HCT116 (cell line): ENCODE data around the gene MIAT. TPM values are rescaled to one million over a fixed set of nuclear protein-coding genes. Genes with fewer than 3 reads are reported as not detected.

ENCODE experiments used
- ATAC-seq: fragments of 200-7000 bp; cut with Tn5 transposase; 2 replicates; pipeline ENCODE4 v1.9.1; 2020; ENCODE audit warnings: mild to moderate bottlenecking, moderate library complexity
- BruUV-seq: library from RNA; stranded (reverse); fragments of 400-500 nt; replicated peaks from 2 replicates; lab custom pipeline; 2021; lab: Mats Ljungman, UMichigan
- CTCF ChIA-PET: fragments of 300-600 bp; sonication (Branson Sonifier 250); formaldehyde crosslinking; loops from one replicate; lab custom pipeline; 2021; ENCODE audit warnings: antibody characterized with exemption; lab: Charles Lee
- POLR2A ChIA-PET: fragments of 300-600, 350-600 bp; sonication (Branson Sonifier 250); formaldehyde crosslinking; loops from one replicate; lab custom pipeline; 2021; ENCODE audit warnings: antibody characterized with exemption; lab: Charles Lee
- RAD21 ChIA-PET, 2 experiments: fragments of 300-600 bp; sonication (Branson Sonifier 250); formaldehyde crosslinking; loops; one replicate each; lab custom pipeline; 2023; ENCODE audit warnings: low total read pairs in 2 of 2; ENCODE audit not compliant: uncharacterized antibody in 2 of 2, unreplicated experiment in 2 of 2, low non-redundant PET in 1 of 2; lab: Charles Lee
- DNase-seq: peaks from one replicate; pipeline ENCODE4 v3.0.0-alpha.2; 2010; ENCODE audit warnings: low read depth, low spot score
- H2AFZ ChIP-seq: fragments of 200-600 bp; shearing (Covaris generic), sonication (generic); 2 replicates; pipeline ENCODE4 v1.6.1; 2017; ENCODE audit warnings: low read depth, mixed run types, mixed read lengths, antibody characterized with exemption, low read length; ENCODE audit not compliant: poor library complexity, severe bottlenecking
- H3K27ac ChIP-seq: 2 replicates; pipeline ENCODE4 v1.5.1; 2012; ENCODE audit warnings: low read depth, low read length
- H3K27me3 ChIP-seq: fragments of 200-600 bp; sonication (generic); 2 replicates; pipeline ENCODE4 v1.6.1; 2016; ENCODE audit warnings: mixed run types, low read length, mixed read lengths; ENCODE audit not compliant: insufficient read depth
- H3K36me3 ChIP-seq, 2 experiments: fragments of 200-500 bp in 1 of 2; fragments of 200-600 bp in 1 of 2; sonication (Bioruptor generic) in 1 of 2; sonication (generic) in 1 of 2; 2 replicates each; pipeline versions ENCODE4 v1.5.1 to v1.6.1; 2014 to 2016; ENCODE audit warnings: low read length in 2 of 2, inconsistent platforms in 1 of 2, mixed read lengths in 1 of 2, mixed run types in 1 of 2; ENCODE audit not compliant: insufficient read depth in 2 of 2, control insufficient read depth in 1 of 2
- H3K4me1 ChIP-seq, 2 experiments: fragments of 200-600 bp in 1 of 2; sonication (generic) in 1 of 2; 2 replicates each; pipeline versions ENCODE4 v1.5.1 to v1.6.1; 2012 to 2017; ENCODE audit warnings: low read length in 2 of 2, inconsistent platforms in 1 of 2, mild to moderate bottlenecking in 1 of 2, mixed read lengths in 1 of 2, mixed run types in 1 of 2, moderate library complexity in 1 of 2; ENCODE audit not compliant: insufficient read depth in 2 of 2, control insufficient read depth in 1 of 2
- H3K4me2 ChIP-seq: fragments of 200-600 bp; sonication (generic); 2 replicates; pipeline ENCODE4 v1.6.1; 2017; ENCODE audit warnings: mixed run types, low read length, mixed read lengths
- H3K4me3 ChIP-seq, 2 experiments: fragments of 200-600 bp in 1 of 2; sonication (generic) in 1 of 2; replicated peaks in 1 of 2; 2 replicates each; pipeline ENCODE4 v1.5.1; 2011 to 2016; ENCODE audit warnings: low read length in 2 of 2, control low read depth in 1 of 2, low read depth in 1 of 2, mild to moderate bottlenecking in 1 of 2, mixed read lengths in 1 of 2, mixed run types in 1 of 2
- H3K79me2 ChIP-seq: fragments of 200-600 bp; sonication (generic); 2 replicates; pipeline ENCODE4 v1.6.1; 2017; ENCODE audit warnings: mild to moderate bottlenecking, mixed run types, low read length, moderate library complexity, mixed read lengths; ENCODE audit not compliant: insufficient read depth
- H3K9ac ChIP-seq: fragments of 200-600 bp; sonication (generic); 2 replicates; pipeline ENCODE4 v1.6.1; 2016; ENCODE audit warnings: low read length, mixed read lengths
- H3K9me2 ChIP-seq: fragments of 200-600 bp; sonication (generic), shearing (Covaris generic); 2 replicates; pipeline ENCODE4 v1.6.1; 2017; ENCODE audit warnings: mixed run types, mild to moderate bottlenecking, moderate library complexity; ENCODE audit not compliant: insufficient read depth
- H3K9me3 ChIP-seq, 2 experiments: fragments of 200-500 bp in 1 of 2; fragments of 200-600 bp in 1 of 2; sonication (Bioruptor generic) in 1 of 2; sonication (generic) in 1 of 2; 2 replicates each; pipeline ENCODE4 v1.6.1; 2014 to 2017; ENCODE audit warnings: low read length in 2 of 2, mixed read lengths in 2 of 2, inconsistent platforms in 1 of 2, low read depth in 1 of 2, mild to moderate bottlenecking in 1 of 2, mixed run types in 1 of 2, moderate library complexity in 1 of 2; ENCODE audit not compliant: control insufficient read depth in 1 of 2, insufficient read depth in 1 of 2
- H4K20me1 ChIP-seq: fragments of 200-600 bp; sonication (generic), shearing (Covaris generic); 2 replicates; pipeline ENCODE4 v1.6.1; 2017; ENCODE audit warnings: mixed run types, mild to moderate bottlenecking, moderate library complexity; ENCODE audit not compliant: insufficient read depth
- CBX3 ChIP-seq: IDR thresholded peaks from 2 replicates; pipeline ENCODE4 v1.6.1; 2012; ENCODE audit warnings: low read depth
- CEBPB ChIP-seq: IDR thresholded peaks from 2 replicates; pipeline ENCODE4 v1.6.1; 2012; ENCODE audit warnings: low read depth
- CTCF ChIP-seq, 3 experiments: fragments of 200-600 bp in 1 of 3; sonication (generic) in 1 of 3; IDR thresholded peaks in 2 of 3; conservative IDR thresholded peaks in 1 of 3; 2 replicates each; pipeline ENCODE4 v1.5.1; 2012 to 2017; ENCODE audit warnings: low read depth in 2 of 3, low read length in 2 of 3, antibody characterized with exemption in 1 of 3, borderline replicate concordance in 1 of 3, control low read depth in 1 of 3, mild to moderate bottlenecking in 1 of 3, mixed read lengths in 1 of 3, mixed run types in 1 of 3, moderate library complexity in 1 of 3; ENCODE audit not compliant: insufficient read depth in 1 of 3
- EZH2phosphoT487 ChIP-seq: fragments of 200-600 bp; IDR thresholded peaks from 2 replicates; pipeline ENCODE4 v1.6.1; 2018; ENCODE audit warnings: antibody characterized with exemption, borderline replicate concordance
- JUND ChIP-seq: IDR thresholded peaks from 2 replicates; pipeline ENCODE4 v1.6.1; 2012
- SIN3A ChIP-seq: IDR thresholded peaks from 2 replicates; pipeline ENCODE4 v1.6.1; 2012; ENCODE audit warnings: low read depth
- SP1 ChIP-seq: IDR thresholded peaks from 2 replicates; pipeline ENCODE4 v1.6.1; 2012; ENCODE audit warnings: low read depth
- YY1 ChIP-seq: IDR thresholded peaks from 2 replicates; pipeline ENCODE4 v1.6.1; 2011; ENCODE audit warnings: low read length, low read depth, moderate library complexity, mild to moderate bottlenecking; ENCODE audit not compliant: insufficient replicate concordance; ENCODE audit errors: extremely low read depth
- ZBTB33 ChIP-seq: IDR thresholded peaks from 2 replicates; pipeline ENCODE4 v1.6.1; 2011; ENCODE audit warnings: mild to moderate bottlenecking, low read length, moderate library complexity; ENCODE audit not compliant: insufficient replicate concordance; ENCODE audit errors: extremely low read depth
- intact Hi-C: fragments of 100-400 bp; cut with micrococcal nuclease; formaldehyde crosslinking; loops from 2 replicates; pipeline ENCODE4 v1.10.0; 2022
- total RNA-seq: library from RNA; stranded (reverse); gene quantifications from one replicate; pipeline ENCODE4 v1.2.1, GENCODE V29; 2021; ENCODE audit not compliant: unreplicated experiment

MIAT gene
- total RNA-seq, 1 experiment from 2014 or later = 0.54 TPM

GRCh38 chr22:26619510-26619909, 37.9 kb upstream of the MIAT start:
- Histone ChIP-seq H3K27ac (no peak overlapping the region), H4K20me1 (no peaks in the 10 kb centered on the region), H2AFZ (no peak overlapping the region), H3K27me3 (no peaks in the 10 kb centered on the region), H3K9ac (no peak overlapping the region), H3K4me2 (no peak overlapping the region), H3K4me3 (no peak overlapping the region), H3K36me3 (no peaks in the 10 kb centered on the region), H3K9me2 (no peaks in the 10 kb centered on the region), H3K9me3 (no peaks in the 10 kb centered on the region), H3K4me1 (no peaks in the 10 kb centered on the region), H3K79me2 (no peaks in the 10 kb centered on the region)
- ATAC-seq (no peak), DNase-seq (no peak)
- intact Hi-C loops = no loop called here
- TF ChIP-seq CBX3 = no peak
- TF ChIP-seq YY1 = no peak
- TF ChIP-seq JUND = no peak
- no peak for TF ChIP-seq CTCF (IDR thresholded peaks at IDR 0.05 in 2 of 3, conservative IDR thresholded peaks at IDR 0.05 in 1 of 3; ENCODE audit: borderline replicate concordance in 1 of 3, insufficient read depth in 1 of 3, low read depth in 2 of 3, low read length in 2 of 3)
- TF ChIP-seq SIN3A = no peak
- no peak for TF ChIP-seq EZH2phosphoT487
- no peak for TF ChIP-seq SP1
- no peak for TF ChIP-seq ZBTB33
- TF ChIP-seq CEBPB = no peak
- ChIA-PET RAD21 (no interaction called here), CTCF (no interaction called here), POLR2A (no interaction called here)
- BruUV-seq = no TSS peak
